H9 (cell line): ENCODE data around the gene ITPK1. TPM values are rescaled to one million over a fixed set of nuclear protein-coding genes. Genes with fewer than 3 reads are reported as not detected.
"Not testable (repeated sequence)": the region's sequence is repeated elsewhere in the genome, so short reads cannot be mapped to it uniquely, and the experiment has no call there.

ENCODE experiments used
- DNase-seq: peaks from one replicate; pipeline ENCODE4 v3.0.0-alpha.2; 2017
- H2AFZ ChIP-seq: one replicate; pipeline ENCODE4 v1.6.1; 2013; ENCODE audit warnings: mild to moderate bottlenecking, low read length, control low read depth, moderate library complexity
- H2AK5ac ChIP-seq: 2 replicates; pipeline ENCODE4 v1.6.1; 2013; ENCODE audit warnings: low read length, control low read depth, mixed read lengths; ENCODE audit not compliant: insufficient read length
- H2BK120ac ChIP-seq: one replicate; pipeline ENCODE4 v1.6.1; 2013; ENCODE audit warnings: low read depth, mild to moderate bottlenecking, low read length, control low read depth, inconsistent platforms; ENCODE audit not compliant: poor library complexity, severe bottlenecking
- H2BK12ac ChIP-seq: 2 replicates; pipeline ENCODE4 v1.6.1; 2013; ENCODE audit warnings: low read length, control low read depth, mixed read lengths, low read depth; ENCODE audit not compliant: insufficient read length
- H2BK15ac ChIP-seq: 2 replicates; pipeline ENCODE4 v1.6.1; 2013; ENCODE audit warnings: low read depth, low read length, control low read depth
- H2BK20ac ChIP-seq: one replicate; pipeline ENCODE4 v1.6.1; 2013; ENCODE audit warnings: low read depth, mild to moderate bottlenecking, low read length, control low read depth, inconsistent platforms; ENCODE audit not compliant: poor library complexity, severe bottlenecking
- H2BK5ac ChIP-seq: 2 replicates; pipeline ENCODE4 v1.6.1; 2013; ENCODE audit warnings: low read length, control low read depth, mixed read lengths; ENCODE audit not compliant: insufficient read length
- H3K14ac ChIP-seq: 2 replicates; pipeline ENCODE4 v1.6.1; 2013; ENCODE audit warnings: low read length, control low read depth; ENCODE audit not compliant: insufficient read depth
- H3K18ac ChIP-seq: 2 replicates; pipeline ENCODE4 v1.6.1; 2013; ENCODE audit warnings: low read depth, mild to moderate bottlenecking, mixed read lengths, low read length, control low read depth; ENCODE audit not compliant: insufficient read length
- H3K23ac ChIP-seq: 2 replicates; pipeline ENCODE4 v1.6.1; 2013; ENCODE audit warnings: low read length, control low read depth, mixed read lengths, low read depth; ENCODE audit not compliant: insufficient read length
- H3K23me2 ChIP-seq: 2 replicates; pipeline ENCODE4 v1.6.1; 2013; ENCODE audit warnings: low read depth, mild to moderate bottlenecking, mixed read lengths, low read length, control low read depth; ENCODE audit not compliant: insufficient read length, poor library complexity, severe bottlenecking
- H3K27ac ChIP-seq: 2 replicates; pipeline ENCODE4 v1.5.1; 2013; ENCODE audit warnings: low read length, control low read depth, mixed read lengths, low read depth; ENCODE audit not compliant: insufficient read length
- H3K27me3 ChIP-seq: 2 replicates; pipeline ENCODE4 v1.6.1; 2013; ENCODE audit warnings: low read length, control low read depth, inconsistent platforms; ENCODE audit not compliant: insufficient read depth
- H3K4ac ChIP-seq: 2 replicates; pipeline ENCODE4 v1.6.1; 2013; ENCODE audit warnings: low read depth, mild to moderate bottlenecking, control low read depth, inconsistent platforms, low read length, moderate library complexity
- H3K4me1 ChIP-seq: 2 replicates; pipeline ENCODE4 v1.6.1; 2013; ENCODE audit warnings: low read length, control low read depth, inconsistent platforms; ENCODE audit not compliant: insufficient read depth
- H3K4me2 ChIP-seq: 2 replicates; pipeline ENCODE4 v1.6.1; 2013; ENCODE audit warnings: low read length, control low read depth, mixed read lengths; ENCODE audit not compliant: insufficient read length, insufficient read depth
- H3K56ac ChIP-seq: 2 replicates; pipeline ENCODE4 v1.6.1; 2013; ENCODE audit warnings: low read depth, mild to moderate bottlenecking, mixed read lengths, low read length, control low read depth; ENCODE audit not compliant: insufficient read length
- H3K79me1 ChIP-seq: 2 replicates; pipeline ENCODE4 v1.6.1; 2013; ENCODE audit warnings: low read depth, mild to moderate bottlenecking, moderate library complexity, low read length, control low read depth, inconsistent platforms; ENCODE audit not compliant: insufficient read depth, poor library complexity, severe bottlenecking
- H3K79me2 ChIP-seq: 2 replicates; pipeline ENCODE4 v1.6.1; 2013; ENCODE audit warnings: low read length, control low read depth, inconsistent platforms; ENCODE audit not compliant: insufficient read depth
- H3K9ac ChIP-seq: 2 replicates; pipeline ENCODE4 v1.6.1; 2013; ENCODE audit warnings: low read length, control low read depth, mixed read lengths; ENCODE audit not compliant: insufficient read length; ENCODE audit errors: extremely low read depth
- H3K9me3 ChIP-seq: one replicate; pipeline ENCODE4 v1.6.1; 2013; ENCODE audit warnings: low read depth, low read length, inconsistent platforms; ENCODE audit not compliant: control insufficient read depth
- H3T11ph ChIP-seq: one replicate; pipeline ENCODE4 v1.6.1; 2013; ENCODE audit warnings: mild to moderate bottlenecking, low read length, control low read depth, inconsistent platforms
- H4K20me1 ChIP-seq: one replicate; pipeline ENCODE4 v1.6.1; 2013; ENCODE audit not compliant: control insufficient read depth, insufficient read length, insufficient read depth
- H4K5ac ChIP-seq: 2 replicates; pipeline ENCODE4 v1.6.1; 2013; ENCODE audit warnings: low read depth, mild to moderate bottlenecking, mixed read lengths, low read length, control low read depth; ENCODE audit not compliant: insufficient read length
- H4K8ac ChIP-seq: replicated peaks from 2 replicates; pipeline ENCODE4 v1.6.1; 2013; ENCODE audit warnings: low read length, control low read depth, mixed read lengths, low read depth; ENCODE audit not compliant: insufficient read length
- H4K91ac ChIP-seq: 2 replicates; pipeline ENCODE4 v1.6.1; 2013; ENCODE audit warnings: low read depth, mild to moderate bottlenecking, moderate library complexity, mixed read lengths, low read length, control low read depth; ENCODE audit not compliant: insufficient read length
- H3K27ac Mint-ChIP-seq, 3 experiments: 2 replicates in 2 of 3; 3 replicates in 1 of 3; pipeline ENCODE4 v1.8.0; 2020 to 2021; ENCODE audit warnings: mixed read lengths in 3 of 3, mild to moderate bottlenecking in 1 of 3, moderate library complexity in 1 of 3
- H3K27me3 Mint-ChIP-seq: 2 replicates; pipeline ENCODE4 v1.8.0; 2021; ENCODE audit warnings: low read depth, mild to moderate bottlenecking, moderate library complexity, mixed read lengths
- H3K36me3 Mint-ChIP-seq, 3 experiments: 2 replicates in 2 of 3; 3 replicates in 1 of 3; pipeline ENCODE4 v1.8.0; 2020 to 2021; ENCODE audit warnings: low read depth in 3 of 3, mixed read lengths in 3 of 3; ENCODE audit not compliant: insufficient read depth in 1 of 3
- H3K4me1 Mint-ChIP-seq, 2 experiments: 2 replicates each; pipeline ENCODE4 v1.8.0; 2020; ENCODE audit warnings: mixed read lengths in 2 of 2
- H3K4me3 Mint-ChIP-seq, 2 experiments: 2 replicates in 1 of 2; 3 replicates in 1 of 2; pipeline ENCODE4 v1.8.0; 2020 to 2021; ENCODE audit warnings: mild to moderate bottlenecking in 2 of 2, mixed read lengths in 2 of 2, moderate library complexity in 1 of 2
- H3K9me3 Mint-ChIP-seq, 2 experiments: 2 replicates in 1 of 2; 3 replicates in 1 of 2; pipeline ENCODE4 v1.8.0; 2020; ENCODE audit warnings: mild to moderate bottlenecking in 2 of 2, mixed read lengths in 2 of 2, moderate library complexity in 1 of 2
- CTCF ChIP-seq: fragments of 200-600 bp; sonication (generic); conservative IDR thresholded peaks from 3 replicates; pipeline ENCODE4 v1.8.0; 2021; ENCODE audit warnings: antibody characterized with exemption, mild to moderate bottlenecking
- WGBS: extraction: QIAGEN DNeasy Blood & Tissue Kit; methylation state at CpG from one replicate; pipeline ENCODE4 v1.1.7; 2013; ENCODE audit warnings: missing lambda C conversion rate, low lambda C conversion rate, mixed read lengths; ENCODE audit not compliant: insufficient read length; ENCODE audit errors: extremely low coverage; 5-methylcytosine and 5-hydroxymethylcytosine counted together
- total RNA-seq: library from RNA; stranded (reverse); gene quantifications from 2 replicates; pipeline ENCODE4 v1.2.1, GENCODE V29; 2021

Gene ITPK1
- total RNA-seq, 1 experiment from 2014 or later: 92.7 TPM

GRCh38 chr14:93137864-93138263 is 22.1 kb upstream of the ITPK1 start:
- H2BK15ac ChIP-seq: no peak overlapping the region
- no peak overlapping the region for H3K4me2 ChIP-seq
- H4K8ac ChIP-seq: no peak overlapping the region
- H3K9ac ChIP-seq: no peak overlapping the region
- no peak overlapping the region for H3K14ac ChIP-seq
- H2BK120ac ChIP-seq: no peak overlapping the region
- no peaks in the 10 kb centered on the region for H3K79me1 ChIP-seq
- no peak overlapping the region for H2BK20ac ChIP-seq
- H3K4me1 Mint-ChIP-seq: peaks cover 4 to 6% of the 10 kb centered on the region in 2 experiments
- H3K18ac ChIP-seq: no peak overlapping the region
- no peak overlapping the region for H2BK12ac ChIP-seq
- no peak overlapping the region for H3K56ac ChIP-seq
- no peaks in the 10 kb centered on the region for H3K9me3 ChIP-seq
- no peak overlapping the region for H3T11ph ChIP-seq
- 0 out of 3 replicates have a peak, but pooled peaks have one; percentile 16 for TF ChIP-seq CTCF
- H4K20me1 ChIP-seq: no peaks in the 10 kb centered on the region
- H2BK5ac ChIP-seq: no peak overlapping the region
- no peak overlapping the region for H2AK5ac ChIP-seq
- H2AFZ ChIP-seq: no peak overlapping the region
- no peaks in the 10 kb centered on the region for H3K23me2 ChIP-seq
- H3K79me2 ChIP-seq: no peaks in the 10 kb centered on the region
- no peak overlapping the region for H3K27ac ChIP-seq
- H3K4me3 Mint-ChIP-seq: no peak overlapping the region
- no peaks in the 10 kb centered on the region for H3K4me1 ChIP-seq
- peak; percentile 57 for DNase-seq
- no peak overlapping the region for H3K23ac ChIP-seq
- H3K27me3 Mint-ChIP-seq: peaks cover 4% of the 10 kb centered on the region; the same call in 1 of the 2 replicates
- H3K27me3 ChIP-seq: no peaks in the 10 kb centered on the region
- H3K9me3 Mint-ChIP-seq: no peaks in the 10 kb centered on the region
- no peak overlapping the region for H3K27ac Mint-ChIP-seq
- WGBS: no CpG with 5 or more reads among the region's 17 CpGs
- H3K4ac ChIP-seq: no peak overlapping the region
- no peaks in the 10 kb centered on the region for H3K36me3 Mint-ChIP-seq
- no peak overlapping the region for H4K91ac ChIP-seq
- no peak overlapping the region for H4K5ac ChIP-seq

DNA sequence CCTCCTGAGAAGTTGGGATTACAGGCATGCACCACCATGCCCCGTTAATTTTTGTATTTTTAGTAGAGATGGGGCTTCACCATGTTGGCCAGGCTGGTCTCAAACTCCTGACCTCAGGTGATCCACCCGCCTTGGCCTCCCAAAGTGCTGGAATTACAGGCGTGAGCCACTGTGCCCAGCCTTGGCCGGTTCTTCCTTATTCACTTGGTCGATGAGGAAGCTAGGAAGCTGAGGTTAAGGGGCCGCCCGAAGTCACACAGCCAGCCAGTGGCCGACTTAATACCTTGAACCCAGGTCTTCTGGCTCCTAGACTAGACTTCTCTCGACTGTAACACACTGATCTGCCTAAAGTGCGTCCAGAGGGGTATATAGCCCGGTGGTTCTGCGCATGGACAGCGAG is 20.8 kb upstream of the ITPK1 start:
- not testable (repeated sequence) for H3K36me3 Mint-ChIP-seq, H2BK20ac ChIP-seq, H4K8ac ChIP-seq, H2AFZ ChIP-seq, H3K9me3 Mint-ChIP-seq, DNase-seq, H2BK5ac ChIP-seq, H3K56ac ChIP-seq, H3K9ac ChIP-seq, H3K4ac ChIP-seq, H3K4me3 Mint-ChIP-seq, H3K4me1 ChIP-seq, H2AK5ac ChIP-seq, H3K14ac ChIP-seq, H3K79me2 ChIP-seq, H4K91ac ChIP-seq, H3K9me3 ChIP-seq, H3K23me2 ChIP-seq, H3K79me1 ChIP-seq, H3K18ac ChIP-seq, H3K27me3 ChIP-seq, H3K27ac ChIP-seq, H4K5ac ChIP-seq, H3K27ac Mint-ChIP-seq, H3K23ac ChIP-seq, H3K4me1 Mint-ChIP-seq, H3K4me2 ChIP-seq, H2BK12ac ChIP-seq, H3T11ph ChIP-seq, H4K20me1 ChIP-seq, H3K27me3 Mint-ChIP-seq, H2BK15ac ChIP-seq, H2BK120ac ChIP-seq
- WGBS: no CpG with 5 or more reads among the region's 13 CpGs
